ENCODE data around the gene C2CD3. TPM values are rescaled to one million over a fixed set of nuclear protein-coding genes. Genes with fewer than 3 reads are reported as not detected.
"Not testable (repeated sequence)": the region's sequence is repeated elsewhere in the genome, so short reads cannot be mapped to it uniquely, and the experiment has no call there.

C2CD3 gene
- total RNA-seq, 1 experiment from 2014 or later = 32.5 TPM

GRCh38 chr11:74138021-74138420, 32.8 kb downstream of the C2CD3 start:
- in situ Hi-C loops (cut with HindIII; ENCODE audit: low pct_unique_long_range_greater_than_20kb, low sequenced_read_pairs) = no loop called here
- DNase-seq (ENCODE audit: low read depth, low spot score) = no peak

GRCh38 chr11:74135127-74135840, 35.5 kb downstream of the C2CD3 start:
- DNase-seq (ENCODE audit: low read depth, low spot score) = peak; percentile 18
- in situ Hi-C loops (cut with HindIII; ENCODE audit: low pct_unique_long_range_greater_than_20kb, low sequenced_read_pairs) = no loop called here

DNA sequence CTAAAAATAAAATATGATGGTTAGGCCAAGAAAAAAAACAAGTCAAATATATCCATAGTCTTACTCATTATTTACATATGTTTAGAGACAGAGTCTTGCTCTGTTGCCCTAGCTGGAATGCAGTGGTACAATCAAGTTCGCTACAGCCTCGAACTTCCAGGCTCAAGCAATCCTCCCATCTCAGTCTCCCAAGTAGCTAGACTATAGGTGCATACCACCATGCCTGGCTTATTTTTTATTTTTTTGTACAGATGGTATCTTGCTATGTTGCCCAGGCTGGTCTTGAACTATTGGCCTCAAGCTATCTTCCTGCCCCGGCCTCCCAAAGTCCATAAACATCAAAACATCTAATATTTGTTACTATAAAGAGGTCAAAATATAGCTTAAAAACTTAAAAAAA, 36.1 kb downstream of the C2CD3 start:
- DNase-seq (ENCODE audit: low read depth, low spot score) = no peak
- in situ Hi-C loops (cut with HindIII; ENCODE audit: low pct_unique_long_range_greater_than_20kb, low sequenced_read_pairs) = no loop called here

DNA sequence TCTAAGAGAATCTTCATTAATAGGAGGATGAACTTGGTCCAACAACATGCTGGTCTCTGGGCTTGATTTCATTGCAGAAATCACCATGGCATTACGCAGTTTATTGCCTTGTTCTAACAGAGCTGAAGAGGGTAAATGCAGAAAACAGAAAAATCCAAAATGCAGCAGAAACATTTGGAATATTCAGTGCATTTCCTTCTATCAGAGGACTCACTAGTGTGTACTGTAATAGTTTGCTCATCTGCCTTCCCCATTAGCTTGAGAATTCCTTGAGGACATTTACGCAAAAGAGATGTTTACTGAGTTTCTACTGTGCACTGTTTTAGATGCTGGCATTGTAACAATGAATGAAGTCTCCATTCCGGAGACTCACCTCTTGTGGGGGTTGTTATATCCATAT, 37.4 kb downstream of the C2CD3 start:
- in situ Hi-C loops (cut with HindIII; ENCODE audit: low pct_unique_long_range_greater_than_20kb, low sequenced_read_pairs) = no loop called here
- DNase-seq (ENCODE audit: low read depth, low spot score) = no peak

DNA sequence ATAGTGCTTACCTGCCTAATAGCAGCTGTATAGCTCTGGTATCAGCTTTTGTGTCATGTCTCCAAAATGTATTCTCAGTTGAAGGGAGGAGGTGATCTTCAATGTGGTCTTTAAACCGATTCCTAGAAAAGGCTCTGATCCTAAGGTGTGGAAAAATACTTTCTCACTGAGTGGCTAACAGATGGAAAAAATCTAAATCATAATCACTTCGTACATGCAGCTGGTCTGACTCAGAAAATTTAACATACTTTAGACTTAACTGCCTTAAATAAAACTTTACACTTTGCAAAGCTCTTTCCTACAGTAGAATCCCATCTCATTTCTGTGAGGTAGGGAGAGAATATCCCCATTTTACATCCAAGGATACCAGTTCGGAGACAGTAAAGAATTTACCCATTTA, 38.0 kb downstream of the C2CD3 start:
- in situ Hi-C loops (cut with HindIII; ENCODE audit: low pct_unique_long_range_greater_than_20kb, low sequenced_read_pairs) = no loop called here

DNA sequence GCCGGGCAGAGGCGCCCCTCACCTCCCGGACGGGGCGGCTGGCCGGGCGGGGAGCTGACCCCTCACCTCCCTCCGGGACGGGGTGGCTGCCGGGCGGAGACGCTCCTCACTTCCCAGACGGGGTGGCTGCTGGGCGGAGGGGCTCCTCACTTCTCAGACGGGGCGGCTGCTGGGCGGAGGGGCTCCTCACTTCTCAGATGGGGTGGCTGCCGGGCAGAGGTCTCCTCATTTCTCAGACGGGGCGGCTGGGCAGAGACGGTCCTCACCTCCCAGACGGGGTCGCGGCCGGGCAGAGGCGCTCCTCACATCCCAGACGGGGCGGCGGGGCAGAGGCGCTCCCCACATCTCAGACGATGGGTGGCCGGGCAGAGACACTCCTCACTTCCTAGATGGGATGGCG, 41.7 kb downstream of the C2CD3 start:
- DNase-seq (ENCODE audit: low read depth, low spot score); in situ Hi-C loops (cut with HindIII; ENCODE audit: low pct_unique_long_range_greater_than_20kb, low sequenced_read_pairs): not testable (repeated sequence)

More for the DNA sequence above, 38.0 kb downstream of the C2CD3 start:
- no peak for DNase-seq (ENCODE audit: low read depth, low spot score)

GRCh38 chr11:74123008-74123448, 47.8 kb downstream of the C2CD3 start:
- DNase-seq (ENCODE audit: low read depth, low spot score) = no peak
- in situ Hi-C loops (cut with HindIII; ENCODE audit: low pct_unique_long_range_greater_than_20kb, low sequenced_read_pairs) = no loop called here

DNA sequence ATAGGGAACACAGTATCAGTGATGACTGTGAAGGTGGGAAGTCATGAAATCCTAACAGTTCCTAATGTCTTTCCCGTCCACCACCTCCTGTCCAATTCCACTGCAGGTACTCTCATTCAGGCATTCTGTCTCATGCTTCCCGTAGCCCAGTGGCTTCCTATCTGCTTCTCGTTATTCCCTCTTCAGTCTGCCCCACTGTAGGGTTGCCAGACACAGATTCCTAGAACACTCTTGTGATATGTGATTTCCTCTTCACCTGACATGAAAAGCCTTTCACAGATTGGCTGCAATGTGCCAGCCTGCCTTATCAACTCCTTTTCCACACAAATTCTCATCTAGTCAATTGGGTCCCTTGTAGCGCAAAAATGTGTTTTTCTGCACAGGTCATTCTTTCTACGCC, 49.0 kb downstream of the C2CD3 start:
- in situ Hi-C loops (cut with HindIII; ENCODE audit: low pct_unique_long_range_greater_than_20kb, low sequenced_read_pairs) = no loop called here
- DNase-seq (ENCODE audit: low read depth, low spot score) = no peak

DNA sequence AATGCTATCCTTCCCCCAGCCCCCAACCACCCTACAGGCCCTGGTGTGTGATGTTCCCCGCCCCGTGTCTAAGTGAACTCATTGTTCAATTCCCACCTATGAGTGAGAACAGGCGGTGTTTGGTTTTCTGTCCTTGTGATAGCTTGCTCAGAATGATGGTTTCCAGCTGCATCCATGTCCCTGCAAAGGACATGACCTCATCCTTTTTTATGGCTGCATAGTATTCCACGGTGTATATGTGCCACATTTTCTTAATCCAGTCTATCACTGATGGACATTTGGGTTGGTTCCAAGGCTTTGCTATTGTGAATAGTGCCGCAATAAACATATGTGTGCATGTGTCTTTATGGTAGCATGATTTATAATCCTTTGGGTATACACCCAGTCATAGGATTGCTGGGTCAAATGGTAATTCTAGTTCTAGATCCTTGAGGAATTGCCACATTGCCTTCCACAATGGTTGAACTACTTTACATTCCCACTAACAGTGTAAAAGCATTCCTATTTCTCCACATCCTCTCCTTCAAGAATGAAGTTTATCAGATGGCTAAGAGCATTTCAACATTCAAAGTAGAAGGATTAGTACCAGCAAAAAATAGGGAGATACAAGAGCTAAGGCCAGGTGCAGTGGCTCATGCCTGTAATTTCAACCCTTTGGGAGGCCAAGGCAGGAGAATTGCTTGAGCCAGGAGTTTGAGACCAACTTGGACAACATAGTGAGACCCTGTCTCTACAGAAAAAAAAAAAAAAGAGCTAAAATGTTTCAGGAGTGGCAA, 50.4 kb downstream of the C2CD3 start:
- DNase-seq (ENCODE audit: low read depth, low spot score); in situ Hi-C loops (cut with HindIII; ENCODE audit: low pct_unique_long_range_greater_than_20kb, low sequenced_read_pairs): not testable (repeated sequence)

- no peak for DNase-seq (ENCODE audit: low read depth, low spot score)
- in situ Hi-C loops (cut with HindIII; ENCODE audit: low pct_unique_long_range_greater_than_20kb, low sequenced_read_pairs) = no loop called here
Observed at GRCh38 chr11:74116719-74117118, 54.1 kb downstream of the C2CD3 start.

DNA sequence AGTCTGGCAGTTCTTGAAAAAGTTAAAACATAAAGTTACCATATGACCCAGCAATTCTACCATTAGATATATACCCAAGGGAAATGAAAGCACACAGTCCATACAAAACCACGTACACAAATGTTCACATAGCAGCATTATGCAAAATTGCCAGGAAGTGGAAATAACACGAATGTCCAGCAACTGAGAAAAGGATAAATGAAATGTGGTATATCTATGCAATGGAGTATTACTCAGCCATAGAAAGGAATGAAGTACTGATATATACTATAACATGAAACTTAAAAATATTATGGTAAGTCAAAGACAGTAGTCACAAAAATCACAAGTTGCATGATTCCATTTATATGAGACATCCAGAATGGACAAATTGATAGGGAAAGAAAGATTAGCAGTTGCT, 57.9 kb downstream of the C2CD3 start:
- in situ Hi-C loops (cut with HindIII; ENCODE audit: low pct_unique_long_range_greater_than_20kb, low sequenced_read_pairs) = no loop called here
- DNase-seq (ENCODE audit: low read depth, low spot score) = no peak

- DNase-seq (ENCODE audit: low read depth, low spot score) = no peak
- in situ Hi-C loops (cut with HindIII; ENCODE audit: low pct_unique_long_range_greater_than_20kb, low sequenced_read_pairs) = no loop called here
Observed at GRCh38 chr11:74106124-74106523, 64.7 kb downstream of the C2CD3 start.

DNA sequence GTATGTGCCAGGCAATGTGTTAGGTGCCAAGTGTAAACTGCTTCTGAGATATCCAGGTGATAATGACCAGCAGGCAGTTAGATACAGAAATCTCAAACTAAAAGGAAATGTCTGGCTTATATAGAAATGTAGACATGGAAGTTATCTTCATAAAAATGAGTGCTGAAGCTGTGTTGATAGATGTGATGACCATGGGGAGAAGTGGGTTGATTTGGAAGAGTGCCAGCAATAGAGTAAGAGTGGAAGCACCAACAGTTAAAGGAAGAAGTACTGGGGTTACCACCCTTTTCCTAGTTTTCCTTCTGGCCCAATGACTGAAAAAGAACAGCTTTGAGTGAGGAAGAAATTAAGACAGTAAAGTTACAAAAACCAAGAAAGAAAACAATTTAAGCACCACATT, 68.5 kb downstream of the C2CD3 start:
- in situ Hi-C loops (cut with HindIII; ENCODE audit: low pct_unique_long_range_greater_than_20kb, low sequenced_read_pairs) = no loop called here
- DNase-seq (ENCODE audit: low read depth, low spot score) = no peak

GRCh38 chr11:74100735-74101134, 70.1 kb downstream of the C2CD3 start:
- in situ Hi-C loops (cut with HindIII; ENCODE audit: low pct_unique_long_range_greater_than_20kb, low sequenced_read_pairs) = no loop called here
- DNase-seq (ENCODE audit: low read depth, low spot score) = no peak

- no peak for DNase-seq (ENCODE audit: low read depth, low spot score)
- in situ Hi-C loops (cut with HindIII; ENCODE audit: low pct_unique_long_range_greater_than_20kb, low sequenced_read_pairs) = no loop called here
Observed at GRCh38 chr11:74100231-74100630, 70.6 kb downstream of the C2CD3 start.

GRCh38 chr11:74097686-74098237, 73.0 kb downstream of the C2CD3 start:
- no peak for DNase-seq (ENCODE audit: low read depth, low spot score)
- in situ Hi-C loops (cut with HindIII; ENCODE audit: low pct_unique_long_range_greater_than_20kb, low sequenced_read_pairs) = no loop called here

DNA sequence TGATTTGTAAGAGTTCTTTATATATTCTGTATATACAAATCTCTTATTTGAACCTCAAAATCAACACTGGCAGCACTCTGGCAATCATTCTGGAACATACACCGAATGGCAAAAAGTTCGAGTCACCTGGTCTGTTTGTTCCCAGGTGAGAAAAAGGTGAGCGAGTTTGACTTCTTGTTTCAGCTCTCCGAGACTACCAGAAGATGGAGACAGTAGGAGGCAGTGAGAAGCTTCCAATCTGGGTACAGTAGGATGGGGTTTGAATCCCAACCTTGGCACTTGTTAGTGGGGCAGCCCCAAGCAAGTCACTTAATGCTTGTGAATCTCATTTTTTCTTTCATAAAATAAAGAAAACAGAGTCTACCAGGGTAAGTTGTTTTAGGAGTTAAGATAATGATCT, 76.4 kb downstream of the C2CD3 start:
- in situ Hi-C loops (cut with HindIII; ENCODE audit: low pct_unique_long_range_greater_than_20kb, low sequenced_read_pairs) = no loop called here
- no peak for DNase-seq (ENCODE audit: low read depth, low spot score)

DNA sequence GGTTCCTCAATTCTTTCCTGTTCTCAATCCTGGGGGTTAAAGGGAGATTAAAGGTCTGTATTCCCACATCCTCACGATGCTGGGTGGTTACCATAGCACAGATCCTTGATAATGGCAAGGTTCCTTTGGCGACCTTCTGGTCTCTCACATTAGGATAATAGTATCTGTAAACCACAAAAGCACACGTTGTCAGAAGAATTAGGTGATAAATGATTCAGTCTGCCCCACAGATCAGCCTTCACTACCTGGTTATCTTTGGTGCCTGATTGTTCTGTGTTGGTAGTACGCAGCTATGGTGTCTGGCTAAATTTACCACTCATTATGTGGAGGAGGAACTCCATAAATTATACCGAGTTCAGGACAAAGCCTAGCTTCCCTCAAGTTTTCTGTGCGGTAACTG, 78.4 kb downstream of the C2CD3 start:
- in situ Hi-C loops (cut with HindIII; ENCODE audit: low pct_unique_long_range_greater_than_20kb, low sequenced_read_pairs) = no loop called here
- no peak for DNase-seq (ENCODE audit: low read depth, low spot score)

GRCh38 chr11:74091549-74091948, 79.3 kb downstream of the C2CD3 start:
- in situ Hi-C loops (cut with HindIII; ENCODE audit: low pct_unique_long_range_greater_than_20kb, low sequenced_read_pairs) = no loop called here
- DNase-seq (ENCODE audit: low read depth, low spot score) = no peak

All from SK-MEL-5 (cell line).